Muscle of back (tissue), 11 donors: ENCODE measurements around the gene RORB. TPM values are rescaled to one million over a fixed set of nuclear protein-coding genes. Genes with fewer than 3 reads are reported as not detected.
"Not testable (repeated sequence)": the region's sequence is repeated elsewhere in the genome, so short reads cannot be mapped to it uniquely, and the experiment has no call there.

Experiments
- DNase-seq, 3 donors: peaks; one replicate each; pipeline versions ENCODE4 v3.0.0 to v3.0.0-alpha.2; 2013
- polyA plus RNA-seq, 10 donors: library from polyadenylated mRNA; unstranded; fragments of 120-200 nt; gene quantifications; one replicate each; pipeline ENCODE4 v1.2.1, GENCODE V29; 2013; ENCODE audit not compliant: insufficient read length in 10 of 10

RORB gene
- polyA plus RNA-seq, 10 donors = 0.05 to 0.34 (median 0.11) TPM

GRCh38 chr9:74513221-74513620, 16.1 kb downstream of the RORB start:
- DNase-seq = no peak

GRCh38 chr9:74517188-74517587, 20.1 kb downstream of the RORB start:
- DNase-seq = no peak

- DNase-seq = no peak
These were observed 22.3 kb downstream of the RORB start for GRCh38 chr9:74519419-74519818.

- DNase-seq = no peak
These were observed 23.9 kb downstream of the RORB start for GRCh38 chr9:74521009-74521408.

GRCh38 chr9:74524289-74524688, 27.2 kb downstream of the RORB start:
- DNase-seq = no peak

GRCh38 chr9:74526215-74526614, 29.1 kb downstream of the RORB start:
- no peak for DNase-seq

GRCh38 chr9:74527718-74528117, 30.6 kb downstream of the RORB start:
- no peak for DNase-seq

GRCh38 chr9:74528207-74528606, 31.1 kb downstream of the RORB start:
- DNase-seq = no peak

- DNase-seq = not testable (repeated sequence)
These were observed 33.3 kb downstream of the RORB start for GRCh38 chr9:74530458-74530857.

GRCh38 chr9:74533253-74533652, 36.1 kb downstream of the RORB start:
- DNase-seq = no peak

- no peak for DNase-seq
These were observed 37.7 kb downstream of the RORB start for GRCh38 chr9:74534841-74535240.

GRCh38 chr9:74543145-74543544, 46.0 kb downstream of the RORB start:
- DNase-seq = no peak

- no peak for DNase-seq
These were observed 54.1 kb downstream of the RORB start for GRCh38 chr9:74551266-74551665.

GRCh38 chr9:74554751-74555419, 57.8 kb downstream of the RORB start:
- DNase-seq = peak in 1 of 3 donors; percentile 2

- DNase-seq = no peak
These were observed 58.4 kb downstream of the RORB start for GRCh38 chr9:74555565-74555964.

- DNase-seq = no peak
These were observed 59.5 kb downstream of the RORB start for GRCh38 chr9:74556685-74557084.

- no peak for DNase-seq
These were observed 60.4 kb downstream of the RORB start for GRCh38 chr9:74557571-74557970.

GRCh38 chr9:74562611-74563010, 65.5 kb downstream of the RORB start:
- no peak for DNase-seq

GRCh38 chr9:74570879-74571512, 73.9 kb downstream of the RORB start:
- peak; percentile 8 to 39 (median 16) for DNase-seq

- no peak for DNase-seq
These were observed 76.6 kb downstream of the RORB start for GRCh38 chr9:74573640-74574191.

GRCh38 chr9:74576176-74576575, 79.0 kb downstream of the RORB start:
- no peak for DNase-seq

- DNase-seq = no peak
These were observed 80.8 kb downstream of the RORB start for GRCh38 chr9:74577956-74578355.

- no peak for DNase-seq
These were observed 92.4 kb downstream of the RORB start for GRCh38 chr9:74589576-74589975.

GRCh38 chr9:74595286-74595685, 98.2 kb downstream of the RORB start:
- no peak for DNase-seq
